WTC11 (cell line): ENCODE measurements around the gene INTS6L.

ENCODE experiments used
- CREM ChIP-seq: sonication (generic); formaldehyde crosslinking; IDR thresholded peaks from 2 replicates; pipeline ENCODE4 v1.8.1; 2022; ENCODE audit warnings: mild to moderate bottlenecking, missing genetic modification reagents, moderate library complexity
- ESRRA ChIP-seq: sonication (generic); formaldehyde crosslinking; IDR thresholded peaks from 2 replicates; pipeline ENCODE4 v1.8.1; 2022; ENCODE audit warnings: mild to moderate bottlenecking, missing genetic modification reagents, borderline replicate concordance
- ETV6 ChIP-seq: sonication (generic); formaldehyde crosslinking; IDR thresholded peaks from 2 replicates; pipeline ENCODE4 v1.8.1; 2022; ENCODE audit warnings: mild to moderate bottlenecking, missing genetic modification reagents
- FOXP1 ChIP-seq: sonication (generic); formaldehyde crosslinking; IDR thresholded peaks from 2 replicates; pipeline ENCODE4 v1.8.0; 2022; ENCODE audit warnings: missing genetic modification reagents, mild to moderate bottlenecking, moderate library complexity, borderline replicate concordance
- OVOL2 ChIP-seq: fragments of 250-450 bp; sonication (Bioruptor Pico); IDR thresholded peaks from 2 replicates; pipeline ENCODE4 v1.9.0; 2021; ENCODE audit warnings: mild to moderate bottlenecking, borderline replicate concordance
- SMAD3 ChIP-seq: sonication (generic); formaldehyde crosslinking; IDR thresholded peaks from 2 replicates; pipeline ENCODE4 v1.8.0; 2022; ENCODE audit warnings: missing genetic modification reagents, mild to moderate bottlenecking, borderline replicate concordance
- SP1 ChIP-seq: sonication (generic); formaldehyde crosslinking; conservative IDR thresholded peaks from 2 replicates; pipeline ENCODE4 v1.8.1; 2022; ENCODE audit warnings: missing genetic modification reagents
- TEAD4 ChIP-seq: sonication (generic); formaldehyde crosslinking; IDR thresholded peaks from 2 replicates; pipeline ENCODE4 v1.8.0; 2022; ENCODE audit warnings: mild to moderate bottlenecking, missing genetic modification reagents
- TF ChIP-seq, protein P1 (sequence below): fragments of 200-600 bp; IDR thresholded peaks from 2 replicates; pipeline ENCODE4 v1.8.0; 2022; ENCODE audit warnings: antibody characterized with exemption
- TF ChIP-seq, protein P2 (sequence below): sonication (generic); formaldehyde crosslinking; conservative IDR thresholded peaks from 2 replicates; pipeline ENCODE4 v1.8.1; 2023; ENCODE audit warnings: mild to moderate bottlenecking, low read depth, missing genetic modification reagents, moderate library complexity
- TF ChIP-seq, protein P3 (sequence below): sonication (generic); formaldehyde crosslinking; IDR thresholded peaks from 2 replicates; pipeline ENCODE4 v1.8.0; 2022; ENCODE audit warnings: mild to moderate bottlenecking, missing genetic modification reagents

DNA sequence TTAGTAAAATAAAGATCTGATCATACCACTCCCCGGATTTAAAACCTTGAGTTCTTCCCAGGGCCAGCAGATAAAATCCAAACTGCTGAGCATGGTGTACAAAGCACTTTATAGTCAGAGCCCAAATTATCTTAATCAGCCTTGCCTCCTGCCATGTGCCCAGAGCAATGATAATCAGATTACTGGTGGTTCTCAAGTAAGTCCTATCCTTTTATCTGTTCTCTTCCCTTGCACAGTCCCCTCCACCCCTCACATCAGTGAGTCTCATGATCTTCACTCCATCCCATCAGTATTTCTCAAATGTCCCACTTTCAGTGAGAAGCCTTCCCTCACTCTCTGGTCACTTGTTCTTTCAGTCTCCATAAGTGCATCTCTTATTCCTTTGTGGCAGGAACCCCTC, 22.7 kb downstream of the INTS6L start:
- TF ChIP-seq, protein P1, sequence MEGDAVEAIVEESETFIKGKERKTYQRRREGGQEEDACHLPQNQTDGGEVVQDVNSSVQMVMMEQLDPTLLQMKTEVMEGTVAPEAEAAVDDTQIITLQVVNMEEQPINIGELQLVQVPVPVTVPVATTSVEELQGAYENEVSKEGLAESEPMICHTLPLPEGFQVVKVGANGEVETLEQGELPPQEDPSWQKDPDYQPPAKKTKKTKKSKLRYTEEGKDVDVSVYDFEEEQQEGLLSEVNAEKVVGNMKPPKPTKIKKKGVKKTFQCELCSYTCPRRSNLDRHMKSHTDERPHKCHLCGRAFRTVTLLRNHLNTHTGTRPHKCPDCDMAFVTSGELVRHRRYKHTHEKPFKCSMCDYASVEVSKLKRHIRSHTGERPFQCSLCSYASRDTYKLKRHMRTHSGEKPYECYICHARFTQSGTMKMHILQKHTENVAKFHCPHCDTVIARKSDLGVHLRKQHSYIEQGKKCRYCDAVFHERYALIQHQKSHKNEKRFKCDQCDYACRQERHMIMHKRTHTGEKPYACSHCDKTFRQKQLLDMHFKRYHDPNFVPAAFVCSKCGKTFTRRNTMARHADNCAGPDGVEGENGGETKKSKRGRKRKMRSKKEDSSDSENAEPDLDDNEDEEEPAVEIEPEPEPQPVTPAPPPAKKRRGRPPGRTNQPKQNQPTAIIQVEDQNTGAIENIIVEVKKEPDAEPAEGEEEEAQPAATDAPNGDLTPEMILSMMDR, result no peak
- TF ChIP-seq CREM (no peak), TEAD4 (no peak), SP1 (CRISPR knock-in tag) (no peak), FOXP1 (no peak), ETV6 (CRISPR knock-in tag) (no peak), ESRRA (CRISPR knock-in tag) (no peak), SMAD3 (no peak), OVOL2 (no peak)
- TF ChIP-seq, protein P2, sequence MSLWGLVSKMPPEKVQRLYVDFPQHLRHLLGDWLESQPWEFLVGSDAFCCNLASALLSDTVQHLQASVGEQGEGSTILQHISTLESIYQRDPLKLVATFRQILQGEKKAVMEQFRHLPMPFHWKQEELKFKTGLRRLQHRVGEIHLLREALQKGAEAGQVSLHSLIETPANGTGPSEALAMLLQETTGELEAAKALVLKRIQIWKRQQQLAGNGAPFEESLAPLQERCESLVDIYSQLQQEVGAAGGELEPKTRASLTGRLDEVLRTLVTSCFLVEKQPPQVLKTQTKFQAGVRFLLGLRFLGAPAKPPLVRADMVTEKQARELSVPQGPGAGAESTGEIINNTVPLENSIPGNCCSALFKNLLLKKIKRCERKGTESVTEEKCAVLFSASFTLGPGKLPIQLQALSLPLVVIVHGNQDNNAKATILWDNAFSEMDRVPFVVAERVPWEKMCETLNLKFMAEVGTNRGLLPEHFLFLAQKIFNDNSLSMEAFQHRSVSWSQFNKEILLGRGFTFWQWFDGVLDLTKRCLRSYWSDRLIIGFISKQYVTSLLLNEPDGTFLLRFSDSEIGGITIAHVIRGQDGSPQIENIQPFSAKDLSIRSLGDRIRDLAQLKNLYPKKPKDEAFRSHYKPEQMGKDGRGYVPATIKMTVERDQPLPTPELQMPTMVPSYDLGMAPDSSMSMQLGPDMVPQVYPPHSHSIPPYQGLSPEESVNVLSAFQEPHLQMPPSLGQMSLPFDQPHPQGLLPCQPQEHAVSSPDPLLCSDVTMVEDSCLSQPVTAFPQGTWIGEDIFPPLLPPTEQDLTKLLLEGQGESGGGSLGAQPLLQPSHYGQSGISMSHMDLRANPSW (CRISPR knock-in tag), result no peak
- TF ChIP-seq, protein P3, sequence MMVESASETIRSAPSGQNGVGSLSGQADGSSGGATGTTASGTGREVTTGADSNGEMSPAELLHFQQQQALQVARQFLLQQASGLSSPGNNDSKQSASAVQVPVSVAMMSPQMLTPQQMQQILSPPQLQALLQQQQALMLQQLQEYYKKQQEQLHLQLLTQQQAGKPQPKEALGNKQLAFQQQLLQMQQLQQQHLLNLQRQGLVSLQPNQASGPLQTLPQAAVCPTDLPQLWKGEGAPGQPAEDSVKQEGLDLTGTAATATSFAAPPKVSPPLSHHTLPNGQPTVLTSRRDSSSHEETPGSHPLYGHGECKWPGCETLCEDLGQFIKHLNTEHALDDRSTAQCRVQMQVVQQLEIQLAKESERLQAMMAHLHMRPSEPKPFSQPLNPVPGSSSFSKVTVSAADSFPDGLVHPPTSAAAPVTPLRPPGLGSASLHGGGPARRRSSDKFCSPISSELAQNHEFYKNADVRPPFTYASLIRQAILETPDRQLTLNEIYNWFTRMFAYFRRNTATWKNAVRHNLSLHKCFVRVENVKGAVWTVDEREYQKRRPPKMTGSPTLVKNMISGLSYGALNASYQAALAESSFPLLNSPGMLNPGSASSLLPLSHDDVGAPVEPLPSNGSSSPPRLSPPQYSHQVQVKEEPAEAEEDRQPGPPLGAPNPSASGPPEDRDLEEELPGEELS, result no peak
